CD4-positive, CD25-positive, alpha-beta regulatory T cell (primary cell): ENCODE measurements around the gene RUSF1. TPM values are rescaled to one million over a fixed set of nuclear protein-coding genes. Genes with fewer than 3 reads are reported as not detected.

Experiments used
- ATAC-seq, 2 donors: fragments of 150-1000 bp; cut with Tn5 transposase; one replicate each; pipeline ENCODE4 v1.10.0; 2021; ENCODE audit warnings: low read depth in 2 of 2, moderate number of reproducible peaks in 2 of 2, moderate library complexity in 1 of 2
- DNase-seq, 3 donors: peaks; one replicate each; pipeline versions ENCODE4 v3.0.0 to v3.0.0-alpha.2; 2012 to 2022; ENCODE audit warnings: mixed read lengths in 1 of 3
- H3K27ac ChIP-seq: one replicate; pipeline ENCODE4 v1.7.0; 2013; ENCODE audit warnings: mild to moderate bottlenecking, low read length; ENCODE audit not compliant: insufficient read depth, poor library complexity, severe bottlenecking
- H3K27me3 ChIP-seq: one replicate; pipeline ENCODE4 v1.7.0; 2013; ENCODE audit warnings: low read length; ENCODE audit not compliant: control insufficient read depth, insufficient read depth
- H3K36me3 ChIP-seq: one replicate; pipeline ENCODE4 v1.7.0; 2013; ENCODE audit warnings: mild to moderate bottlenecking, low read length, moderate library complexity; ENCODE audit not compliant: control insufficient read depth, insufficient read depth
- H3K4me1 ChIP-seq: 2 replicates; pipeline ENCODE4 v1.7.0; 2013; ENCODE audit warnings: mild to moderate bottlenecking, low read length; ENCODE audit not compliant: insufficient read depth, control insufficient read depth, poor library complexity, severe bottlenecking
- H3K4me3 ChIP-seq: one replicate; pipeline ENCODE4 v1.7.0; 2013; ENCODE audit warnings: low read depth, mild to moderate bottlenecking, low read length, moderate library complexity
- H3K9me3 ChIP-seq, 2 experiments: 1 replicate in 1 of 2; 2 replicates in 1 of 2; pipeline ENCODE4 v1.7.0; 2013; ENCODE audit warnings: low read length in 2 of 2, mild to moderate bottlenecking in 1 of 2, moderate library complexity in 1 of 2; ENCODE audit not compliant: control insufficient read depth in 2 of 2
- H3K27ac Mint-ChIP-seq, 3 donors: one replicate each; pipeline ENCODE4 v1.8.0; 2020 to 2022; ENCODE audit warnings: mild to moderate bottlenecking in 3 of 3, mixed read lengths in 3 of 3, moderate library complexity in 2 of 3
- H3K27me3 Mint-ChIP-seq: one replicate; pipeline ENCODE4 v1.8.0; 2022; ENCODE audit warnings: mild to moderate bottlenecking, mixed read lengths
- H3K36me3 Mint-ChIP-seq: one replicate; pipeline ENCODE4 v1.8.0; 2020; ENCODE audit warnings: mixed read lengths
- H3K4me1 Mint-ChIP-seq, 4 donors: one replicate each; pipeline ENCODE4 v1.8.0; 2020 to 2022; ENCODE audit warnings: mixed read lengths in 4 of 4, mild to moderate bottlenecking in 1 of 4
- H3K4me3 Mint-ChIP-seq, 4 donors: one replicate each; pipeline ENCODE4 v1.8.0; 2020 to 2022; ENCODE audit warnings: mild to moderate bottlenecking in 4 of 4, mixed read lengths in 4 of 4, moderate library complexity in 3 of 4
- H3K9me3 Mint-ChIP-seq, 7 donors: one replicate each; pipeline ENCODE4 v1.8.0; 2020 to 2022; ENCODE audit warnings: mixed read lengths in 7 of 7, mild to moderate bottlenecking in 3 of 7, moderate library complexity in 2 of 7
- polyA plus RNA-seq, 4 donors: library from polyadenylated mRNA; unstranded; fragments of 300-500 nt; fragmentation: Illumina TruSeq; gene quantifications; one replicate each; pipeline ENCODE4 v1.2.3, GENCODE V29; 2021
- total RNA-seq: library from RNA; stranded (reverse); gene quantifications from one replicate; pipeline ENCODE4 v1.2.3, GENCODE V29; 2022

The RUSF1 gene
- total and polyA plus RNA-seq, 5 donors from 2014 or later = 17.9 to 44.7 (median 21.6) TPM

DNA sequence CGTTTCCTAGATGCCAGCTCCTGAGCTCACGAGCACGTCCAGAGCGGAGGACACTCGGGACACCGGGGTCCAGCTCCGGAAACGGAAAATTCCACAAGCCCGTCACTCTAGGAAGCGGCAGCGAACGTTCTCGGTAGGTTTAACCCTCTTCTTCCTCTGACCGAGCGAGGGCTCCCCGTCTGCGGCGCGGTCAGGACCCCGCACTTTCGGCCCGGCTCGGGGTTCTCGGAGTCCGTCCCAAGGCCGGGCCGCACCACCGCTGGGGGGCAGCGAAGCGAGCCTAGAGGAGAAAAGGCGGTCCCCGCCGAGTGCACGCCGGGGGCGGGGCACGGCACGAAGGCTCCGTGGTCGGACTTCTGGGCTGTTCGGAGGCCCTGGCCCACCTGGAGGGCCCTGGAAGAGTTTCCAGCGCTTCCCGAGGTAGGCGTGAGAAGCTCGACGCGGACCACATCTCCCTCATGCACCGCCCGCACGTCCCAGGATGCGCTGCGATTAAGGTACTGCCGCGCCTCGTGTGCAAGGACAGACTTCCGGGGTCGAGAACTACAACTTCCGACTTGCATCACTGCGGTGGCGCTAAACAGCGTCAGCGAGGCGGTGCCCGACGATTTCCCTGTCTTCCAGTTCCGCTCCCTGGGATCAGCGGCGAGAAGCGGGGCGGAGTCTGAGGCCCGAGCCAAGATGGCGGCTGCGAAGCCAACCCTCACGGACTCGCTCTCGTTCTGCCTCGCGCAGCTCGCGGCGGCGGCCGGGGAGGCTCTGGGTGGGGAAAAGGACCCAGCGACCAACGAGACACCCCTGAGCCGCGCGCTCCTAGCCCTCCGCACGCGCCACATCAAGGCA is 49.1 kb downstream of the RUSF1 start, which contains the start of gene ARMC5:
Gene ARMC5 (plus strand): TSS at position 658 of the 843 bp plus-strand sequence. CDS start 24 bp downstream, at position 682.
- ATAC-seq (peak; percentile 71 to 73), DNase-seq (peak; percentile 97 to 99 (median 98))
- H3K9me3 ChIP-seq = no peaks in the 10 kb centered on the region
- H3K27me3 ChIP-seq = no peaks in the 10 kb centered on the region
- Mint-ChIP-seq H3K9me3 (no peaks in the 10 kb centered on the region), H3K36me3 (peaks cover 9% of the 10 kb centered on the region), H3K4me3 (peak within 1 kb of the TSS; percentile 94 to 99 (median 96)), H3K27me3 (no peaks in the 10 kb centered on the region), H3K4me1 (peaks cover 18 to 57% (median 35%) of the 10 kb centered on the region in 4 donors), H3K27ac (peak within 1 kb of the TSS; percentile 97 to 100 (median 99))
- peak within 1 kb of the TSS; percentile 87 for H3K4me3 ChIP-seq
- peak within 1 kb of the TSS; percentile 99 for H3K27ac ChIP-seq
- H3K36me3 ChIP-seq = peaks cover 5% of the 10 kb centered on the region
- peaks cover 52% of the 10 kb centered on the region for H3K4me1 ChIP-seq

DNA sequence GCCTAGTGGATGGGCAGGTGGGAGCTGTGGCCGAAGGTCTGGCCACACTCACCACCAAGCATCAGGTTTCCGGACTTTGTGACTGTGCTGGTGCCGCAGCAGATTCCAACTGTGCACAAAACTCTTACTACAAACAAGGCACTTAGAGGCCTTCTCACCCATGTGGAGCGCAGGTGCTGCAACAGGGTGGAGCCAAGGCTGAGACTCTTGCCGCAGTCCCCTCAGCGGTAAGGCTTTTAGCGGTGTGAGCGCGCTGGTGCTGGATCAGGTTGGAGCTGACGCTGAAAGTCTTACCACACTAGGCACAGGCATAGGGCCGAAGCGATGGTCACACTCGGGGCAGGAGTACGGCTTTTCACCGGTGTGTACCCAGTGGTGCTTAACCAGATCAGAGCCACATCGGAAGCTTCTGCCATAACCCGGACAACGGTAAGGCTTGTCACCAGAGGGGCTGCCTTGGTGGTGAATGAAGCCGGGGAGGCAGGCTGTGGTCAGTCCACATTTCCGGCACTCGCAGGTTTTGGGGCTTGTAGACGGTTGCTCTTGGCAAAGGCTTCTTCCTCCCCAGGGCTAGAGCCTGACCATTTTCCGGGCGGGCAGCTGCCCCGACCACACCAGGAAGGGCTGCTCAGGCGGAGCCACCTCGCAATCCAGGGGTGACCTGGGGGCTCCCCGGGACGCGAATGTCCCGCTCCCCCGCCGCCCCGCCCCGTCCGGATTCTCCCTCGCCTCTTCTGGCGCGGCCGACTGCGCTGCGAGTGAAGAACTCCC is 49.9 kb downstream of the RUSF1 start:
- peak overlapping the region; percentile 96 to 100 (median 99) for H3K27ac Mint-ChIP-seq
- peak overlapping the region; percentile 68 for H3K4me3 ChIP-seq
- H3K4me1 Mint-ChIP-seq = peaks cover 18 to 62% (median 40%) of the 10 kb centered on the region in 4 donors

DNA sequence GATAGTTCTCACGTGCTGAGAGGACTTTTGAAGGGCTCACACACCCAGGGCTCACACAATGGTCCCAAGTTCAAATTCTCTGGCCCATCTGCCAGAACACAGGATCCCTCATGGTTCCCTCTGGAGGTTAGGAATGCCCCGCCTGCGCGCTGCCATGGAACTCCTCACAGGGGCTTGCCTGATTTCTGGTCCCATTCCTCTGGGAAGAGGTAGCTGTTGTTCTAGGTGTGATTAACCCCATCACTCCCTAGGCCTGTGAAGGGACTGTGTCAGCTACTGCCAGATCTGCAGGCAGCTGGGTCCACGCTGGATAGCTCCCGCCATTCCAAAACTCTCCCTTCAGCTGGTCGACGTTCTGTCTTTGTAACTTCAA is 51.2 kb downstream of the RUSF1 start:
- H3K4me1 ChIP-seq = peaks cover 52% of the 10 kb centered on the region
- peak overlapping the region; percentile 37 for H3K4me3 ChIP-seq
- H3K27me3 ChIP-seq = no peaks in the 10 kb centered on the region
- no peaks in the 10 kb centered on the region for H3K36me3 ChIP-seq
- peak overlapping the region in 2 of 3 donors; percentile 59 to 99 for H3K27ac Mint-ChIP-seq
- DNase-seq (no peak), ATAC-seq (no peak)
- no peaks in the 10 kb centered on the region for H3K9me3 Mint-ChIP-seq
- H3K27me3 Mint-ChIP-seq = no peaks in the 10 kb centered on the region
- peaks cover 18 to 64% (median 45%) of the 10 kb centered on the region in 4 donors for H3K4me1 Mint-ChIP-seq
- H3K27ac ChIP-seq = peak overlapping the region; percentile 33
- no peaks in the 10 kb centered on the region for H3K9me3 ChIP-seq
- peak overlapping the region; percentile 94 to 99 (median 96) for H3K4me3 Mint-ChIP-seq
- H3K36me3 Mint-ChIP-seq = peaks cover 5% of the 10 kb centered on the region

More for the DNA sequence above, 49.9 kb downstream of the RUSF1 start:
- no peak for ATAC-seq
- Histone ChIP-seq H3K27ac (peak overlapping the region; percentile 99), H3K27me3 (no peaks in the 10 kb centered on the region), H3K4me1 (peaks cover 52% of the 10 kb centered on the region), H3K36me3 (peaks cover 5% of the 10 kb centered on the region), H3K9me3 (no peaks in the 10 kb centered on the region)
- Mint-ChIP-seq H3K9me3 (no peaks in the 10 kb centered on the region), H3K27me3 (no peaks in the 10 kb centered on the region), H3K4me3 (peak overlapping the region; percentile 94 to 99 (median 96)), H3K36me3 (peaks cover 5% of the 10 kb centered on the region)
- peak; percentile 49 to 75 (median 56) for DNase-seq

DNA sequence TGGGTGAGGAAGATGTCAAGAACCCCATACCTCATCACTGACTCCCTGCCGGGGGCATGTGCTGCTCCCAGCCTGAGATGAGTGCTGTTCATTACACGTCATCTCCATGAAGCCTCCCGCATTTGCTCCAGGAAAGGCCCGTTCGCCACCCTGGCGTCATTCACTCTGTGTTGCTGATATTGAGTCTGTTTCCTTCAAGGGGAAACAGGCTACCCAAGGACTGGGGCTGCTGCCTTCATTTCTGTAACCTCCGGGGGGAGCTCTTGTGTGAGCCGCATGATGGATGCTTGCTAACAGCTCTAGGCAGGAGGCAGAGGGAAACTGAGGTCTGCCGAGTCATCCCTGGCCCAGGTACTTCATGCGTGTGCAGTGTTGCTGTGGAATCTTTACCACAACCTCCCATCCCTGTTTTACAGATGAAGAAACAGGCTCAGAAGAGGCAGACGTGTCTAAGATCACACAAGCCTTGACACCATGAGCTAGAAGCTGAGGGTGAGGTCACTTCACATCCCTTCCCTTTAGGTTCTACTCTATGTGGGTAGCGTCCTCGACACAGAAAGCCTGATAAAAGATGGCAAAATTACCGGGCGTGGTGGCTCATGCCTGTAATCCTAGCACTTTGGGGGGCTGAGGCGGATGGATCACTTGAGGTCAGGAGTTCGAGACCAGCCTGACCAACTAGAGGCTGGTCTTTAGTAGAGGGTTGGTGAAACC is 52.4 kb downstream of the RUSF1 start:
- peaks cover 15 to 62% (median 41%) of the 10 kb centered on the region in 4 donors for H3K4me1 Mint-ChIP-seq
- H3K36me3 ChIP-seq = no peaks in the 10 kb centered on the region
- DNase-seq = peak in 1 of 3 donors; percentile 63
- peaks cover 49% of the 10 kb centered on the region for H3K4me1 ChIP-seq
- H3K27me3 Mint-ChIP-seq = no peaks in the 10 kb centered on the region
- H3K36me3 Mint-ChIP-seq = peaks cover 5% of the 10 kb centered on the region
- H3K27ac Mint-ChIP-seq = peak overlapping the region; percentile 28 to 58 (median 39)
- H3K4me3 ChIP-seq = no peak overlapping the region
- H3K9me3 Mint-ChIP-seq = no peaks in the 10 kb centered on the region
- no peak overlapping the region for H3K27ac ChIP-seq
- no peaks in the 10 kb centered on the region for H3K27me3 ChIP-seq
- ATAC-seq = no peak
- no peaks in the 10 kb centered on the region for H3K9me3 ChIP-seq
- H3K4me3 Mint-ChIP-seq = peak overlapping the region; percentile 46 to 99 (median 72)

DNA sequence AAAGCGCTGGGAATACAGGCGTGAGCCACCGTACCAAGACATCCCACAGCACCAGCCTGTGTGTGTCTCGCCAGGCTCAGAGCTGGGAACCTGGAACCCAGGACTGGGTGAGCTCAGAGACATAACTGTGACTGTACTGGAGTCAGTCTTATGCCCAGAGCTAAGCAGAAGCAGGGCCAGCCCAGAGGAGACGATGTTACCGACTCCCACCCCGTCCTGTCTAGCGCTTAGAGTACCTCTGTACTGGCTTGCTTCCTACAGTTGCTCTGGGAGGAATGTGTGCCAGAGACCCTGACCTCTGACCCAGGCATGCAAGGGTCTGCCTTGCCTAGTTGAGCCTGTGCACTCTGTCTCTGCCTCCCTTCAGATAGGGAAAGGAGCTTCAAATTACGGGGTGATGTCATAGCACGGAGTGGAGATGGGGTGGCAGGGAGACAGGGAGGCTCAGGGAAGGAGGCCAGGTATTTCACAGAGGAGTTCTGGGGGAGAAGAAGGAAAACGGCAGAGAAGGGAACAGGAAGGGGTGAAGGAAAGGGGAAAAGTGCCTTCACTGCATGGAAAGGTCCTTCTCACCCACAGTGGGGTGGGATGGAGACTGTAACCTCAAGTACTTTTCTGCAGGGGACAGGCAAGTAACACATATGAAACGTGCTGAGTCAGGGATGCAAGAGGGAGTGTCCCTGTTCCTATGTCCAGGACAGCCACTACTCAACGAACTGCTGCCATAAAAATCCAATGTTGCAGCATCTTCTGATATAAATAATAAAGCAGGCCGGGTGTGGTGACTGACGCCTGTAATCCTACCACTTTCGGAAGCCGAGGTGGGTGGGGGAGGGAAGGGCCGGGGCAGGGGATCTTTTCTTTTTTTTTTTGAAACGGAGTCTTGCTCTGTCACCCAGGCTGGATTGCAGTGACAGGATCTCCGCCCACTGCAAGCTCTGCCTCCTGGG is 54.7 kb downstream of the RUSF1 start:
- H3K36me3 ChIP-seq = no peaks in the 10 kb centered on the region
- Mint-ChIP-seq H3K36me3 (peaks cover 5% of the 10 kb centered on the region), H3K4me3 (peak overlapping the region in 2 of 4 donors; percentile 42 to 78), H3K9me3 (no peaks in the 10 kb centered on the region), H3K27ac (peak overlapping the region; percentile 29 to 56 (median 39)), H3K4me1 (peaks cover 5 to 52% (median 34%) of the 10 kb centered on the region in 4 donors), H3K27me3 (no peaks in the 10 kb centered on the region)
- no peak overlapping the region for H3K27ac ChIP-seq
- H3K9me3 ChIP-seq = no peaks in the 10 kb centered on the region
- no peaks in the 10 kb centered on the region for H3K27me3 ChIP-seq
- ATAC-seq (no peak), DNase-seq (no peak)
- H3K4me1 ChIP-seq = peaks cover 37% of the 10 kb centered on the region
- no peak overlapping the region for H3K4me3 ChIP-seq

DNA sequence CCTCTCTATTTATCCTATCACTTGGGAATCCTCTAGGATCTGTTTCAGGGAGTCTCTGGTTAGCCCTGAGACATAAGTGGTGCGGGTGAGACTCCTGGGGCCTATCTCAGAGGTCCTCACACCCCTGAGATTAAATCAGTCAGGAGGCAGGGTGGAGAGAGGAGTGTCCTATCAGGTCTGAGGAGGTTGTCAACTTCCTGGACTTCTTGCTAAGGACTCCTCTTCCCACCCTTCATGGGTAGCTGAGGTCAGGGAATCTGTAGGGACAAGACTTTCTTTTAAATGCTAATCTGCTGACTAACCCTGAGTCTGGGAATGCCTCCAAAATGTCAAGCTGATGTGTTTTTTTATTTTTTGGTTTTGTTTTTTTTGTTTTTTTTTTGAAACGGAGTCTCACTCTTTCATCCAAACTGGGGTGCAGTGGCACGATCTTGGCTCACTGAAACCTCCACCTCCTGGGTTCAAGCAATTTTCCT is 55.5 kb downstream of the RUSF1 start:
- Mint-ChIP-seq H3K4me3 (no peak overlapping the region), H3K27me3 (no peaks in the 10 kb centered on the region), H3K4me1 (peaks cover 5 to 45% (median 28%) of the 10 kb centered on the region in 4 donors), H3K27ac (peak overlapping the region in 2 of 3 donors; percentile 41 to 56), H3K9me3 (no peaks in the 10 kb centered on the region), H3K36me3 (peaks cover 5% of the 10 kb centered on the region)
- H3K9me3 ChIP-seq = no peaks in the 10 kb centered on the region
- H3K4me3 ChIP-seq = no peak overlapping the region
- no peaks in the 10 kb centered on the region for H3K36me3 ChIP-seq
- no peak for ATAC-seq
- no peak for DNase-seq
- peaks cover 28% of the 10 kb centered on the region for H3K4me1 ChIP-seq
- H3K27me3 ChIP-seq = no peaks in the 10 kb centered on the region
- no peak overlapping the region for H3K27ac ChIP-seq
